Effector CD8-positive, alpha-beta T cell (primary cell): Measurements from ENCODE around the gene CYFIP1.

Experiments used
- DNase-seq: peaks from one replicate; lab custom pipeline; 2025; lab: John Stamatoyannopoulos, UW

Gene CYFIP1

GRCh38 chr15:22918056-22918455 is 62.1 kb downstream of the CYFIP1 start:
- DNase-seq, result no peak

DNA sequence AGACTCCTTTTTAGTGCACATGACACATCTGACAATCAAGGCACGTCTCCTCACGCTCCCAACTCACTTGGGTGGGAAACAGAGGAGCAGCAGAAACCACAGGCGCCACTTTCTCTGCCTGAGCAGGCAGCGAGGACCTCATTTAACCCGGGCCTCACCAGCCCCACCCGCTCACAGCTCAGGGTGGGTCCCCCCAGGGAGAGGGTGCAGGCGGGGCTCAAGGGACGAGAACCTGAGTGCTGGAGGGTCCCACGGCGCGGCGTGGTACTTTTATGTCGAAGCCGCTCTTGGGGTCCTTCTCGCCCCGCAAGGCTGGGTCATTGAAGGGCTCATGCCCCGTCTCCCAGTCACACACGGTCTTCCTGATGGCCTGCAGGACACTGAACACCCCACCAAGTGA is 62.6 kb downstream of the CYFIP1 start:
- DNase-seq, result no peak

GRCh38 chr15:22916606-22917350 is 63.4 kb downstream of the CYFIP1 start:
- DNase-seq, result no peak

DNA sequence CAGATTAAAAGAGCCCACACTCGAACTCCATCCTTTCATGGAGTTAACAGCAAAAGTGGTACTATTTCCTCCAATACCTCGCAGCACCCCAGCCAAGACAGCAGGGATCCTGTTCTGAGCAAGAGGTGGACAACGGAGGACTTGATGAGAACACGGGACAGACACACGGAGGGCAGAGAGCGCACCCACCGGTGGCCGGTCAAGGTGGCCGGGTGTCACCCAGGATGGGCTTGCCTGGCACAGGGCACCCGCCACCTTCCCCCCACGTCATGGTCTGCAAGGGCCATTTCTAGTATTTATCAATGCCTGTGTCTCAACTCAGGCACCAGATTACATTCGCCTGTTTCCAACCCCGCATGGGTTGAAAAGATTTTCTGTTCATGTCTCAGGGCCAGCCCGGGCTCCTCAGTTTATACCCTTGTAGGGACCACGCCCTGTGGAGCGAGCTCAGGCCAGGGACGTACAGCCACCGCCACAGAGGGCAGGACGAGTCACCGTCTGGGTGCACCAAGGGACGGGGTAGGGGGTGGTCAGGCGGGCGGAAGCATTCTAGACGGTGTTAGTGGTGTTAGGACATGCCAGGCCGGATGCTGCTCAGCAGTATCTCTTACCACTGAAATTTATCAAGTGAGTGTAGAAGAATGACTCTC is 64.2 kb downstream of the CYFIP1 start:
- DNase-seq, result no peak

DNA sequence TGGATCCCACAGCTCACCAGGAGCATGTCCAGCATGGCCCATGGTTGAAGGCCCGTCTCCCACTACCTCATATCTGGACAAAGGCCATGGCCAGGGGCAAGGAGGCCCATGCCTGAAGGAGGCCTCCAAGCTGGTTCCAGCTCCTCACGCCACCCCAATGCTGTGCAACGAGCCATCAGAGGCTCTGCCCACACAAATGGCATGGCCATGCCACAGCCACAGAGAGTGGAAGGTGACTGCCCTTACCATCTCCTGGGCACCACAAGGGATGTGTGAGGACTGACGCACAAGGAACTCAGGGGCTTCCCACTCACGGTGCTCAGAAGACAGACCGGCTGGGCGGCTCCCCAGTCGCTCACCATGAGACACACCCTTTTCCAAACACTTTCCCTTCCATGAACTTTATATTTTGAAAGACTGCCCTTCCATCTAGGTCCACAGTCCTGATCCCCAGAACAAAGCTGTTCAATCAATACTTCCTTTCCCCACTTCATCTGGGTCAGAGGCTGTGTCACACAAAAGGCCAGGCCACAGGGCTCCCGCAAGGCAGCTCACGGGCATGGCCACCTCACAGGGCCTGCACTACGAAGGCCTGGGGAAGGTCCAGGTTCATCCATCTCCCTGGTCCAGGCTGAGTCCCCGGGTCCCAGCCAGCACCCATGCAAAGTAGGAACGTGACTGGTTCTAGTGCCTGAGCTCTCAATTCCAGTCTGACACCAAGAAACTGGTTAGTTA is 66.4 kb downstream of the CYFIP1 start:
- no peak for DNase-seq

GRCh38 chr15:22912256-22912655 is 67.9 kb downstream of the CYFIP1 start:
- DNase-seq, result no peak

- DNase-seq, result no peak
Observed at GRCh38 chr15:22911306-22911705, 68.9 kb downstream of the CYFIP1 start.

DNA sequence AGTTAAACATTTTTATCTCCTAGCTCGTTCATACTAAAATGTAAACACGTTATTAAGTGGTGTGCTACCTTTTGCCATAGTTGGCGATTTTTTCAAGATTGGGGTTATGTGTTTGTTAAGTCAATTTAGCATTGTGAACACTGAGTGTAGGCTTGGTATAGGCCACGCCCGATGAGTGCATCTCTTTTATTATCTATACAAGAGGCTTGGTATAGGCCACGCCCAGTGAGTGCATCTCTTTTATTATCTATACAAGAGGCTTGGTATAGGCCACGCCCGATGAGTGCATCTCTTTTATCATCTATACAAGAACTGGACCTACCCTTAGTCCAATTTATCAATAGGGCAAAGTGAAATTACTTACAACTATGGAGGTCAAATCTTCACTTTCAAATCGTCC is 71.3 kb downstream of the CYFIP1 start:
- DNase-seq, result no peak

- DNase-seq, result no peak
Observed at GRCh38 chr15:22907161-22907950, 72.8 kb downstream of the CYFIP1 start.

- no peak for DNase-seq
Observed at GRCh38 chr15:22904736-22905135, 75.4 kb downstream of the CYFIP1 start.

DNA sequence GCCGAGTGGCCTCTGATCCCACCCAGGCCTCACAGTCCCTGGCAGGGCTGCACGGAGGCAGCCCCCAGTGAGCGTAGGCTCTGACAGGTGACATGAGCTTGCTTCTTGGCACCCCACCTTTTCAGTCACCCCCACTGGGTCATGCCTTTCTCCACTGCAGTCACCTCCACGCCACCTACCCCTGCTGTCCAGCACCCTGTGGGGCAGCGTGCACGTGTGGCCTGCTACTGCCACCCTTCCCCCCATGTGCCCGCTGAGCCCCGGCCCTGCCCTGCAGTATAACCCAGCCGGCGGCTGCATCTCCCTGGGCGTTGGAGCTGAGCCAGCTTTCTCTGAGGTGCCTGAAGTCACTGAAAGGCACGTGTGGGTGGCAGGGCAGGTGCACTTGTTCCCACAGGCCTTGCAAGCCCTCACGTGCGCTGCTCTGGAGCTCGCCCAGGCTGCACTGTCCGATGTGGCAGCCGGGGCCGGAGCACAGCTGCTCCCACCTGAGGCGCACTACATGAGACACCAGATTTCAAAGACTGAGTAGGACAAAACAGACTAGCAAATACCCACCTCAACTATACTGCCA is 76.1 kb downstream of the CYFIP1 start:
- DNase-seq, result no peak

- DNase-seq, result no peak
Observed at GRCh38 chr15:22903427-22903826, 76.7 kb downstream of the CYFIP1 start.

GRCh38 chr15:22902981-22903380 is 77.2 kb downstream of the CYFIP1 start:
- no peak for DNase-seq

DNA sequence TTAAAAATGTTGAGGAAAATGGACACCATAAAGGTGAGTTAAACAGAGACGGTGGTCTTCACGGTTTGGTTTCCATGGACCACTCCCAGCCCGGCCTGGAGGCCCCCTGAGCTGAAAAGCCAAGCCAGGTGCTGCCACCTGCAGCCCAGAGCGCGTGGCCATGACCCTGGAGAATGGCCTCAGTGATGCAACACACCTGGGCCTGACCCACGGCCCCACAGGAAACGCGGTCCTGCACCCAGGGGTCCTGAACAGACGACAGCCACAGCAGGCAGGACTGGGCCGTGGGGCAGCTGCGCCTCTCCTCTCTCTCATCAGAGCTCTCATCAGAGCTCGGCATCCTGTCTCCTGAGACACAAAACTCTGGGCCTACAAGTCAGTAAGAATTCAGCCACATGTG is 77.6 kb downstream of the CYFIP1 start:
- DNase-seq, result no peak

DNA sequence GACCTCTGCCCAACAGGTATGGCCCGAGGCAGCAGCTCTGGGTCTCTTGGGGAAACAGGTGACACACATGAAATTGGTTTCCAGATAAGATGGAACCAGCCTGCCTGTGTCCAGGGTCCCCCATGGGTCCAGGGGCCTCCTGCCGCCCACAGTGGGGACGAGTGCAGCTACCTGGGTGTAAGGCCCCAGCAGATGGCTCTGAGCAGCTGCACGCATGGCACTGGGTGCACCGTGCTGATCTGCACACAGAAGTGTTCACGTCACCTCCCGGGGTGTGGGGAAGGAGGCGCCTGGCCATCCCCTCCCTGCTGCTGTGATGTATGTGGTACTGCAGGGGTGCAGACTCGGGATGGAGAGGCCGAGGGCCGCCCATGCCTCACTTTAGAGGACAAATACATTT is 78.1 kb downstream of the CYFIP1 start:
- DNase-seq, result no peak

- DNase-seq, result no peak
Observed at GRCh38 chr15:22895465-22896190, 84.5 kb downstream of the CYFIP1 start.

DNA sequence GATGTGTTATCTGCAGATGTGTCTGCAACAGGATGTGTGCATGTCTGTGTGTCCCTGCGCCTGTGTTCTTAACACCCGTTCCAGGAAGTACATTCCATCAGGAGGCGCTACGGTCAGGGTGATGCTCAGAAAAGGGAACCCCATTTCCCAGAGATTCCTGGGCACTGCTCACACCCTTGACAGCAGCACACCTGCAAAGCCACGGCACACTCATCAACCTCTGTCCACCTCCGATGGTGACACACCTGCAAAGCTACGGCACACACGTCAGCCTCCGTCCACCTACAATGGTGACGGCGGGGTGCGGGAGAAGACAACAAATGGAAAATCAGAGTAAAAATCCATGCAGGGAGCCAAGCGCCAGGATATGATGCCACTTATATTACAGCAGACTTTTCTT is 86.3 kb downstream of the CYFIP1 start:
- no peak for DNase-seq

DNA sequence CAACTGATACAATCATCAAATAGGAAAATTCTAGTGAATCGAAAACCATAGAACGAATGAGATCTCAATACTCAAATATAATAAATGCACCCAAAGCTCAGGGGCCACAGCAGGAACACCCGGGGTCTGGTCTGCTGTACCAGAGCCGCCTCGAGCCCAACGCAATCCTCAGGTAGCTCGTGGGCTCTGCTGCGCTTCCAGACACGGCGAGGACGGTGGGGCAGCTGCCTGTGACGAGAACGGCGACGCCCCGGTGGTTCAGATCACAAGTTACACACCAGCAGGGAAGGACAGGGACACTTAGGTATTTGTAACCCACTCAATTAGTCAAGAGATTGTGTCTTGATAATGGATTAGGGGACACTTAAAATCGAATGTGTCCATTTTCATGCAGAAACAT is 87.1 kb downstream of the CYFIP1 start:
- no peak for DNase-seq

DNA sequence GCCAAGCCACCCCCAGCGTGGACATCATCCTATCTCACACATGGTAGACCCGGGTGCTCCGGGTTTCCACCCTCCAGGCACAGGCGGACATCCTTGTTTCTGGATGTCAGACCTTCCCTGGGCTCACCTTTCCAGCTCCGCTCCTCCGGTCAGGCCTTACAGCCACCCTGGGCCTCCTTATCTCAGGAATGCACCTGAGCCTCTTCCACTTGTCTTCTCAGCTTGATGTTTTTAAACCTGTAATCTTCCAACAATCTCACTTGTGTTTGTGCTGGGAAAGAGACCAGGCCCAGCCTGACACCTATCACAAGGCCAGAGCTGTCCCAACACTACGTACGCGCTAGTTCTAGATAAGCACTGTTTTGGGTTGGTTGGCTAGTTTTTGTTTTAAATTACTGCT is 87.8 kb downstream of the CYFIP1 start:
- DNase-seq, result no peak

- no peak for DNase-seq
Observed at GRCh38 chr15:22891426-22892210, 88.5 kb downstream of the CYFIP1 start.
